SH-SY5Y (cell line): ENCODE measurements around the gene FREM2.

Source experiments
- GATA2 ChIP-seq: IDR thresholded peaks from 2 replicates; pipeline ENCODE4 v1.6.1; 2011; ENCODE audit warnings: mild to moderate bottlenecking, low read depth, low read length
- GATA3 ChIP-seq: IDR thresholded peaks from 2 replicates; pipeline ENCODE4 v1.6.1; 2011; ENCODE audit warnings: low read depth, mild to moderate bottlenecking, low read length, moderate library complexity

Gene FREM2

DNA sequence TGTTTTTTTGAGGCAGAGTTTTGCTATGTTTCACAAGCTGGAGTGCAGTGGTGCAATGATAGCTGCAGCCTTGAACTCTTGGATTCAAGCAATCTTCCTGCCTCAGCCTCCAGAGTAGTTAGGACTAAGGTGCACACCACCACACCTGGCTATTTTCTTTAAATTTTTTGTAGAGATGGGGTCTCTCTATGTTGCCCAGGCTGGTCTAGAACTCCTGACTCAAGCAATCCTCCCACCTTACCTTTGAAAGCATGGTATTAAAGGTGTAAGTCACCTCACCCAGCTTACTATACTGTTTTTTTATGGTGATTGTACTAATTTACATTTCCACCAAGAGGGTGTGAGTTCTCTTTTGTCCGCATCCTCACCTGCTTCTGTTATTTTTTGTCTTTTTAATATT is 110.0 kb downstream of the FREM2 start:
- TF ChIP-seq GATA3 (no peak), GATA2 (no peak)

- TF ChIP-seq GATA3: no peak
- no peak for TF ChIP-seq GATA2
These were observed 116.7 kb downstream of the FREM2 start for GRCh38 chr13:38803531-38803930.

- TF ChIP-seq GATA2 (no peak), GATA3 (no peak)
These were observed 117.2 kb downstream of the FREM2 start for GRCh38 chr13:38804061-38804460.

GRCh38 chr13:38804536-38804935 is 117.7 kb downstream of the FREM2 start:
- TF ChIP-seq GATA2: no peak
- no peak for TF ChIP-seq GATA3

- TF ChIP-seq GATA3 (no peak), GATA2 (no peak)
These were observed 127.5 kb downstream of the FREM2 start for GRCh38 chr13:38814331-38814730.

GRCh38 chr13:38819053-38819452 is 132.2 kb downstream of the FREM2 start:
- TF ChIP-seq GATA3 (no peak), GATA2 (no peak)

GRCh38 chr13:38819596-38819995 is 132.7 kb downstream of the FREM2 start:
- TF ChIP-seq GATA3 (no peak), GATA2 (no peak)

GRCh38 chr13:38821770-38822551 is 135.1 kb downstream of the FREM2 start:
- no peak for TF ChIP-seq GATA3
- TF ChIP-seq GATA2: no peak

- TF ChIP-seq GATA3 (no peak), GATA2 (no peak)
These were observed 137.5 kb downstream of the FREM2 start for GRCh38 chr13:38824342-38824741.

- TF ChIP-seq GATA2: no peak
- TF ChIP-seq GATA3: no peak
These were observed 139.4 kb downstream of the FREM2 start for GRCh38 chr13:38826182-38826813.

- no peak for TF ChIP-seq GATA2
- no peak for TF ChIP-seq GATA3
These were observed 143.7 kb downstream of the FREM2 start for GRCh38 chr13:38830442-38831045.

DNA sequence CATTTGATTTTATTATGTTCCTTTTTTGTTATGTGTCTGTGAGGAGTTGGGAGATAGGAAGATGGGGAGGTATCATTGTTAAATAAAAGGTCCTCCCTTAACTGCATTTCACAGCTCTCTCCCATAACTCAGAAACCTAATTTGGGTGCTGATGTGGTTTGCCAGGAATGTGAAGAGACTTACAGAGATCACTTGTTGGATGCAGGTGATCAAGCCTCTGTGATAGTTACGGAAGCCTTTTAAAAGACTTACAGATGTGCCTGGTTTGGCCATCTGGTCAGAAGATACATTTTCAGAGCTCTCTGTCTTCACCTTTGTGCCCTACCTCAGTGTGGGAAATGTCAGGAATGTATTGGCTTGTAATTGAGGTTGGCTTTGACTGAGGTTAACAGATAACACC is 157.7 kb downstream of the FREM2 start:
- no peak for TF ChIP-seq GATA3
- no peak for TF ChIP-seq GATA2

DNA sequence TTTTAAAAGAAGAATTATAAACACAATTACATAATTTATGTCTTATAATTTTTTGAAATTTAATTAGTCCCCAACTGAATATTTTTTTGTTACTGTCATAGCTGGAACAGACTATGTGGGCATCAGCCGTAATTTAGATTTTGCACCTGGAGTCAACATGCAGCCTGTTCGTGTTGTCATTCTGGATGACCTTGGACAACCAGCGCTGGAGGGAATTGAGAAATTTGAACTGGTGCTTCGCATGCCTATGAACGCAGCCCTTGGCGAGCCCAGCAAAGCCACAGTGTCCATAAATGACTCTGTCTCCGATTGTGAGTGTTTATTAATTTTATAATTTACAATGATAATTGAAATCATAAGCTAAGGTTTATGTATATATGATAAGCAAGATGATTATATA is 161.5 kb downstream of the FREM2 start:
- TF ChIP-seq GATA3: no peak
- no peak for TF ChIP-seq GATA2

- TF ChIP-seq GATA2 (no peak), GATA3 (no peak)
These were observed 162.4 kb downstream of the FREM2 start for GRCh38 chr13:38849315-38849714.

DNA sequence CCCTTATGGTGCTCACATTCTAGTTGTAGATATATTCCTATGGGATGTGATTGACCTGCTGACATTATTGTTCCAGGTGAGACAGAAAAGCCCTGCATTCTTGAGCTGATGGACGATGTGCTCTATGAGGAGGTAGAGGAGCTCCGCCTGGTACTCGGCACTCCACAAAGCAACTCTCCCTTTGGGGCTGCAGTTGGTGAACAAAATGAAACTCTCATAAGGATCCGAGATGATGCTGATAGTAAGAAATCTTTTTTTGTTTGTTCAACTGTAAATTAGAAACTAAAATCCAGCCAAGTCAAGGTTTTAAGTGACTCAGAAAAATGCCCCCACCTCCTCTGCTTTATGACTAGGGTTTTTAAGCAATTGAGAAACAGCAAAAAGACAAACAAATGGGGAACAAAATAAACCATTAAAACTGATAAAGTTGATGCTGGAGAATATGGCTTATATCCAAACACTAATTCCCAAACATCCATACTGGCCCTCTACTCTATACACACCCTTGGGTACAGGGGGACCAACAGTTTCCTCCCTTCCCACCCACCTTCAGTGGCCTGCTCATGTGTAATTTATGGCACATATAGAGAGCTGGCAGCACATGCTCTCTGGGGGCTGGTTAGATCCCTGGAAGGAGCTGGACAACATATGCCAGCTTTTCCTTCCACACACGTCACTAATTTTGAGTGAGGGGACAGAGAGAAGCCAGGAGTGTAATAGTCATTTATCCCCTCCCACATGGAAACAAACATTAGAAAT is 164.2 kb downstream of the FREM2 start:
- TF ChIP-seq GATA2 (no peak), GATA3 (no peak)
